Measurements from ENCODE around the gene RASSF5.
A peak's percentile ranks its signal among the peaks of the same experiment; 100 is the strongest.

Gene RASSF5

DNA sequence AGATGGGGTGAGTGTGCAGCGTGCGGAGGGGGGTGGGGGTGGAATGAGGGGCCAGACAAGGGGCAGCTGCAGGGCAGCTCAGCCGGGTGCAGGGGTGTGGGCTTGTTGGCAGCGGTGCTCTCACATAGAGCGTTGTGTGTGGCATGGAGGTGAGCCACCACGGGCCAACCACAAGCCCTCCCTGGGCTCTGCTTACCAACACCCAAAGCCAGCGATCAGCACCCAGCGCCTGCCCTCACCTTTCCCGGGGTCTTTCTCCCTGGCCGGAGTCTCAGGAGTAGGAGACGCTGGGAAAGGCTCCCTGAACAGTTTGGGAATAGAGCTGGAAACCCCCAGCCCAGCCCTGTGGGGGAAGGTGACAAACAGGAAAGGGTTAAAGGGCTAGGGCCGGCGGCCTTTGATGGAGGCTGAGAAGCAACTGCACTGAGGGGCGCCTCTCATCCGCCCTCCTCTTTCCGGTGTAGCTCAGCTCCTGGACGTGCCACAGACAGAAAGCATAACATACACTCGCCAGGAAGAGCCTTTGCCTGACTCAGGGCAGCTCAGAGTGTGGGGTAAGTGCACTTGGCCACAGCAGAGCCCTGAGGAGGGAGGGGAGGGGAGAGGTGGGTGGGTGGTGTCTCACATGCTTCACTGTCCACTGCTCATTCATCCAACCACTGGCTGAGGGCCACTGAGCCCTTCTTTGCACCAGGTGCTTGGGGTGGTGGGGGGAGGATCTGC is 36.5 kb upstream of the RASSF5 start:
- peak overlapping the region; percentile 54 for H3K27ac ChIP-seq (ENCODE audit: poor library complexity, severe bottlenecking)
- peak; percentile 66 for ATAC-seq (ENCODE audit: low read depth)
- no peaks in the 10 kb centered on the region for H3K36me3 ChIP-seq (ENCODE audit: low read depth)
- no peaks in the 10 kb centered on the region for H3K27me3 ChIP-seq (ENCODE audit: insufficient read depth, poor library complexity, severe bottlenecking)
- TF ChIP-seq, protein P1, sequence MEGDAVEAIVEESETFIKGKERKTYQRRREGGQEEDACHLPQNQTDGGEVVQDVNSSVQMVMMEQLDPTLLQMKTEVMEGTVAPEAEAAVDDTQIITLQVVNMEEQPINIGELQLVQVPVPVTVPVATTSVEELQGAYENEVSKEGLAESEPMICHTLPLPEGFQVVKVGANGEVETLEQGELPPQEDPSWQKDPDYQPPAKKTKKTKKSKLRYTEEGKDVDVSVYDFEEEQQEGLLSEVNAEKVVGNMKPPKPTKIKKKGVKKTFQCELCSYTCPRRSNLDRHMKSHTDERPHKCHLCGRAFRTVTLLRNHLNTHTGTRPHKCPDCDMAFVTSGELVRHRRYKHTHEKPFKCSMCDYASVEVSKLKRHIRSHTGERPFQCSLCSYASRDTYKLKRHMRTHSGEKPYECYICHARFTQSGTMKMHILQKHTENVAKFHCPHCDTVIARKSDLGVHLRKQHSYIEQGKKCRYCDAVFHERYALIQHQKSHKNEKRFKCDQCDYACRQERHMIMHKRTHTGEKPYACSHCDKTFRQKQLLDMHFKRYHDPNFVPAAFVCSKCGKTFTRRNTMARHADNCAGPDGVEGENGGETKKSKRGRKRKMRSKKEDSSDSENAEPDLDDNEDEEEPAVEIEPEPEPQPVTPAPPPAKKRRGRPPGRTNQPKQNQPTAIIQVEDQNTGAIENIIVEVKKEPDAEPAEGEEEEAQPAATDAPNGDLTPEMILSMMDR (IDR thresholded peaks at IDR 0.05; ENCODE audit: poor library complexity, severe bottlenecking), result no peak
- no peaks in the 10 kb centered on the region for H3K9me3 ChIP-seq (ENCODE audit: severe bottlenecking)
- DNase-seq (ENCODE audit: low spot score), result no peak
- peaks cover 16% of the 10 kb centered on the region for H3K4me1 ChIP-seq (ENCODE audit: insufficient read depth, poor library complexity, severe bottlenecking)
- peak overlapping the region; percentile 44 for H3K4me3 ChIP-seq (ENCODE audit: severe bottlenecking)

DNA sequence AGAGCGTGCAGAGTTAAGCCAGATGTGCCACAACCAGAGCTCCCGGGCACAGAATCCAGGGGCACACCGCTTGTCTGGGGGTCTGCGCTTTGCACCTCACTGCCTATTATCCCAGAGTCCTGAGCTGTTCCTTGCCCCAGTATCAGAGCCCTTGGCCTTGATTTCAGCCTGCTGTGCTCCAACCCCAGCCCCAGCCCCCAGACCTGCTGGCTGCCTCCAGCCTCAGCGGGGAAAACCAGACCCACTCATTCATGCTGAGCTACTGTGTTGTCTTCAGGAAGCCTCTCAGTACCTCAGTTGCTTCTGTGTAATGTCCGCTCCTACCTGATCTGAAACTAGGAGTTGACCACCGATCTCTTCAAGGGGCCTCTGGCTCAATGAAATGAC is 35.9 kb upstream of the RASSF5 start:
- Histone ChIP-seq H3K27ac (ENCODE audit: poor library complexity, severe bottlenecking) (peak overlapping the region; percentile 54), H3K4me1 (ENCODE audit: insufficient read depth, poor library complexity, severe bottlenecking) (peaks cover 16% of the 10 kb centered on the region), H3K9me3 (ENCODE audit: severe bottlenecking) (no peaks in the 10 kb centered on the region), H3K4me3 (ENCODE audit: severe bottlenecking) (peak overlapping the region; percentile 44), H3K36me3 (ENCODE audit: low read depth) (no peaks in the 10 kb centered on the region), H3K27me3 (ENCODE audit: insufficient read depth, poor library complexity, severe bottlenecking) (no peaks in the 10 kb centered on the region)
- ATAC-seq (ENCODE audit: low read depth) (no peak), DNase-seq (ENCODE audit: low spot score) (no peak)
- TF ChIP-seq, protein P1 (IDR thresholded peaks at IDR 0.05; ENCODE audit: poor library complexity, severe bottlenecking), result no peak

DNA sequence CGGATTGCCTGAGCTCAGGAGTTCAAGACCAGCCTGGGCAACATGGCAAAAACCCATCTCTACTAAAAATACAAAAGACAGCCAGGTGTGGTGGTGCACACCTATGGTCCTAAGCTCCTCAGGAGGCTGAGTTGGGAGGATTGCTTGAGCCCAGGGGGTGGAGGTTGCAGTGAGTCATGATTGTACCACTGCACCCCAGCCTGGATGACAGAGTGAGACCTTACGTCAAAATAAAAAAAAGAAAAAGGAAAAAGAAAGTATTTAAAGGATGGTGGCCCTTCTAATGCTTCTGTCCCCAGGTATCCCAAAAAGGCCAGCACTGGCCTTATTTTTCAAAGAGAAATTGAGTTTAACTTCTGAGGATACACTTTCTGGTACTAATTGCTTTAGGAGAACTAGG is 35.3 kb upstream of the RASSF5 start:
- Histone ChIP-seq H3K27me3 (ENCODE audit: insufficient read depth, poor library complexity, severe bottlenecking) (no peaks in the 10 kb centered on the region), H3K9me3 (ENCODE audit: severe bottlenecking) (no peaks in the 10 kb centered on the region), H3K27ac (ENCODE audit: poor library complexity, severe bottlenecking) (no peak overlapping the region), H3K36me3 (ENCODE audit: low read depth) (no peaks in the 10 kb centered on the region), H3K4me1 (ENCODE audit: insufficient read depth, poor library complexity, severe bottlenecking) (peaks cover 16% of the 10 kb centered on the region), H3K4me3 (ENCODE audit: severe bottlenecking) (no peak overlapping the region)
- DNase-seq (ENCODE audit: low spot score) (no peak), ATAC-seq (ENCODE audit: low read depth) (no peak)
- TF ChIP-seq, protein P1 (IDR thresholded peaks at IDR 0.05; ENCODE audit: poor library complexity, severe bottlenecking), result no peak

DNA sequence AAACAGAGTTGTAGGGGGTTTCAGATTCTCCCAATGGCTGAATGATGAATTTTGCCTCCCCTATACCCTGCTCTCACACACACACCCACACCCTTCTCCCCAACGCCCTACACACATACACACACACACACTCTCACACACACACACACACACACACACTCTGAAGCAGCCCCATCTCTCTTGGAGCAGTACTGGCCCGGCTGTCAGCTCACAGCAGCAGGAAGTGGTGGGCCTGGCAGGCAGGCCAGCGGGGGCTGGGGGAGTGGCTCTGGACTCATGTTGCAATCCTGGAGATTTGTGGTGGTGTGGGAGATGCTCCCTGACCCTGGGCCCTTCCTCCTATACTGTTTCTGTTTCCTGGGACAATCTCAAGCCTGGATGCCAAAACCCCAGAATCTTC is 34.9 kb upstream of the RASSF5 start:
- TF ChIP-seq, protein P1 (IDR thresholded peaks at IDR 0.05; ENCODE audit: poor library complexity, severe bottlenecking), result no peak
- H3K9me3 ChIP-seq (ENCODE audit: severe bottlenecking), result no peaks in the 10 kb centered on the region
- ATAC-seq (ENCODE audit: low read depth) (no peak), DNase-seq (ENCODE audit: low spot score) (no peak)
- no peak overlapping the region for H3K27ac ChIP-seq (ENCODE audit: poor library complexity, severe bottlenecking)
- H3K27me3 ChIP-seq (ENCODE audit: insufficient read depth, poor library complexity, severe bottlenecking), result no peaks in the 10 kb centered on the region
- no peak overlapping the region for H3K4me3 ChIP-seq (ENCODE audit: severe bottlenecking)
- H3K36me3 ChIP-seq (ENCODE audit: low read depth), result no peaks in the 10 kb centered on the region
- H3K4me1 ChIP-seq (ENCODE audit: insufficient read depth, poor library complexity, severe bottlenecking), result peaks cover 16% of the 10 kb centered on the region

DNA sequence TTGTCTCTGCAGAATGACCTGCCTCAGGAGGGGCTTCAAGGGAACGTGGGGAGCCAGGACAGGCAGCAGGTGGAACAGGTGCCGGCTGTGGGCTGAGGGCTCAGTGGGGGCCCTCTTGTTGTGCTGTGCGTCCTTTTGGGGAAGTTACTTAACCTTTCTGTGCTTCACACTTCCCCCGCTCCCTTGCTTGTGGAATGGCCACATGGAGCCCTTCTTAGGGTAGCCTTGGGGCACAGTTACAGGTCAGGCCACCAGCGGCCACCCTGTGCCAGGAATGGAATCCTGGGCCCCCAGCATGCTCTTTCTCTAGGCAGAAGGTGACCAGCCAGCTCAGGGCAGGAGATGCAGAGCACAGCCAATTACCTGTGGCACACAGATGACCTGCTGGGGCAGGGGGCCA is 34.4 kb upstream of the RASSF5 start:
- Histone ChIP-seq H3K27ac (ENCODE audit: poor library complexity, severe bottlenecking) (no peak overlapping the region), H3K27me3 (ENCODE audit: insufficient read depth, poor library complexity, severe bottlenecking) (no peaks in the 10 kb centered on the region), H3K9me3 (ENCODE audit: severe bottlenecking) (no peaks in the 10 kb centered on the region), H3K4me3 (ENCODE audit: severe bottlenecking) (no peak overlapping the region), H3K36me3 (ENCODE audit: low read depth) (no peaks in the 10 kb centered on the region), H3K4me1 (ENCODE audit: insufficient read depth, poor library complexity, severe bottlenecking) (peaks cover 16% of the 10 kb centered on the region)
- TF ChIP-seq, protein P1 (IDR thresholded peaks at IDR 0.05; ENCODE audit: poor library complexity, severe bottlenecking), result no peak
- DNase-seq (ENCODE audit: low spot score) (no peak), ATAC-seq (ENCODE audit: low read depth) (no peak)
